WTC11 (cell line): ENCODE measurements around the gene GPR162. TPM values are rescaled to one million over a fixed set of nuclear protein-coding genes. Genes with fewer than 3 reads are reported as not detected.

Source experiments
- ATF1 ChIP-seq: sonication (generic); formaldehyde crosslinking; IDR thresholded peaks from 2 replicates; pipeline ENCODE4 v1.8.1; 2023; ENCODE audit warnings: mild to moderate bottlenecking, moderate library complexity, missing genetic modification reagents
- CBFB ChIP-seq: sonication (generic); formaldehyde crosslinking; IDR thresholded peaks from 2 replicates; pipeline ENCODE4 v1.8.1; 2022; ENCODE audit warnings: mild to moderate bottlenecking, low read depth, missing genetic modification reagents
- CREB1 ChIP-seq: sonication (generic); formaldehyde crosslinking; IDR thresholded peaks from 2 replicates; pipeline ENCODE4 v1.8.0; 2023; ENCODE audit warnings: mild to moderate bottlenecking, missing genetic modification reagents
- CTCF ChIP-seq: fragments of 200-600 bp; IDR thresholded peaks from 2 replicates; pipeline ENCODE4 v1.8.0; 2022; ENCODE audit warnings: antibody characterized with exemption
- ETV6 ChIP-seq: sonication (generic); formaldehyde crosslinking; IDR thresholded peaks from 2 replicates; pipeline ENCODE4 v1.8.1; 2022; ENCODE audit warnings: mild to moderate bottlenecking, missing genetic modification reagents
- FOXK1 ChIP-seq: sonication (generic); formaldehyde crosslinking; IDR thresholded peaks from 2 replicates; pipeline ENCODE4 v1.8.0; 2022; ENCODE audit warnings: mild to moderate bottlenecking, moderate library complexity, missing genetic modification reagents
- HMGXB4 ChIP-seq: sonication (generic); formaldehyde crosslinking; IDR thresholded peaks from 2 replicates; pipeline ENCODE4 v1.8.1; 2023; ENCODE audit warnings: mild to moderate bottlenecking, moderate library complexity, missing genetic modification reagents
- JAZF1 ChIP-seq: fragments of 250-450 bp; sonication (Bioruptor Pico); IDR thresholded peaks from 2 replicates; pipeline ENCODE4 v1.9.0; 2021; ENCODE audit warnings: moderate library complexity, mild to moderate bottlenecking, inconsistent platforms
- MXD4 ChIP-seq: fragments of 250-450 bp; sonication (Bioruptor Pico); IDR thresholded peaks from 2 replicates; pipeline ENCODE4 v1.8.0; 2021; ENCODE audit warnings: mild to moderate bottlenecking, moderate library complexity, borderline replicate concordance
- NFATC4 ChIP-seq: fragments of 250-450 bp; sonication (Bioruptor Pico); IDR thresholded peaks from 2 replicates; pipeline ENCODE4 v1.9.0; 2021; ENCODE audit warnings: mild to moderate bottlenecking
- SMAD3 ChIP-seq: sonication (generic); formaldehyde crosslinking; IDR thresholded peaks from 2 replicates; pipeline ENCODE4 v1.8.0; 2022; ENCODE audit warnings: missing genetic modification reagents, mild to moderate bottlenecking, borderline replicate concordance
- SMAD4 ChIP-seq: sonication (generic); formaldehyde crosslinking; IDR thresholded peaks from 2 replicates; pipeline ENCODE4 v1.8.0; 2022; ENCODE audit warnings: mild to moderate bottlenecking, missing genetic modification reagents
- STAT6 ChIP-seq: sonication (generic); formaldehyde crosslinking; conservative IDR thresholded peaks from 2 replicates; pipeline ENCODE4 v1.8.1; 2023; ENCODE audit warnings: mild to moderate bottlenecking, low read depth, missing genetic modification reagents, moderate library complexity
- TEAD4 ChIP-seq: sonication (generic); formaldehyde crosslinking; IDR thresholded peaks from 2 replicates; pipeline ENCODE4 v1.8.0; 2022; ENCODE audit warnings: mild to moderate bottlenecking, missing genetic modification reagents
- TP53 ChIP-seq: sonication (generic); formaldehyde crosslinking; IDR thresholded peaks from 2 replicates; pipeline ENCODE4 v1.8.1; 2023; ENCODE audit warnings: mild to moderate bottlenecking, missing genetic modification reagents
- ZNF121 ChIP-seq: sonication (generic); formaldehyde crosslinking; IDR thresholded peaks from 2 replicates; pipeline ENCODE4 v1.8.0; 2023; ENCODE audit warnings: missing genetic modification reagents
- ZNF263 ChIP-seq: sonication (generic); formaldehyde crosslinking; IDR thresholded peaks from 2 replicates; pipeline ENCODE4 v1.8.1; 2022; ENCODE audit warnings: low read depth, mild to moderate bottlenecking, moderate library complexity, missing genetic modification reagents
- ZNF317 ChIP-seq: sonication (generic); formaldehyde crosslinking; IDR thresholded peaks from 2 replicates; pipeline ENCODE4 v1.8.1; 2023; ENCODE audit warnings: low read depth, mild to moderate bottlenecking, moderate library complexity, missing genetic modification reagents, borderline replicate concordance
- ZNF425 ChIP-seq: fragments of 250-450 bp; sonication (Bioruptor Pico); conservative IDR thresholded peaks from 2 replicates; pipeline ENCODE4 v1.9.0; 2021; ENCODE audit warnings: mild to moderate bottlenecking
- ZNF671 ChIP-seq: fragments of 250-450 bp; sonication (Bioruptor Pico); IDR thresholded peaks from 2 replicates; pipeline ENCODE4 v1.8.0; 2021; ENCODE audit warnings: mild to moderate bottlenecking
- total RNA-seq: library from RNA; stranded (reverse); gene quantifications from 3 replicates; pipeline ENCODE4 v1.2.3, GENCODE V29; 2021
- TF ChIP-seq, protein P1 (sequence below): sonication (generic); formaldehyde crosslinking; IDR thresholded peaks from 2 replicates; pipeline ENCODE4 v1.8.0; 2023; ENCODE audit warnings: missing genetic modification reagents
- TF ChIP-seq, protein P2 (sequence below): sonication (generic); formaldehyde crosslinking; IDR thresholded peaks from 2 replicates; pipeline ENCODE4 v1.8.1; 2023; ENCODE audit warnings: mild to moderate bottlenecking, missing genetic modification reagents, moderate library complexity
- TF ChIP-seq, protein P3 (sequence below): sonication (generic); formaldehyde crosslinking; conservative IDR thresholded peaks from 2 replicates; pipeline ENCODE4 v1.8.1; 2022; ENCODE audit warnings: mild to moderate bottlenecking, missing genetic modification reagents
- TF ChIP-seq, protein P4 (sequence below): fragments of 250-450 bp; sonication (Bioruptor Pico); IDR thresholded peaks from 2 replicates; pipeline ENCODE4 v1.9.0; 2021; ENCODE audit warnings: moderate library complexity, mild to moderate bottlenecking, inconsistent platforms, borderline replicate concordance
- TF ChIP-seq, protein P5 (sequence below): sonication (generic); formaldehyde crosslinking; IDR thresholded peaks from 2 replicates; pipeline ENCODE4 v1.8.0; 2022; ENCODE audit warnings: mild to moderate bottlenecking, missing genetic modification reagents
- TF ChIP-seq, protein P6 (sequence below): fragments of 250-450 bp; sonication (Bioruptor Pico); IDR thresholded peaks from 2 replicates; pipeline ENCODE4 v1.9.0; 2021; ENCODE audit warnings: mild to moderate bottlenecking

The GPR162 gene
- total RNA-seq, 1 experiment from 2014 or later: 7.3 TPM

DNA sequence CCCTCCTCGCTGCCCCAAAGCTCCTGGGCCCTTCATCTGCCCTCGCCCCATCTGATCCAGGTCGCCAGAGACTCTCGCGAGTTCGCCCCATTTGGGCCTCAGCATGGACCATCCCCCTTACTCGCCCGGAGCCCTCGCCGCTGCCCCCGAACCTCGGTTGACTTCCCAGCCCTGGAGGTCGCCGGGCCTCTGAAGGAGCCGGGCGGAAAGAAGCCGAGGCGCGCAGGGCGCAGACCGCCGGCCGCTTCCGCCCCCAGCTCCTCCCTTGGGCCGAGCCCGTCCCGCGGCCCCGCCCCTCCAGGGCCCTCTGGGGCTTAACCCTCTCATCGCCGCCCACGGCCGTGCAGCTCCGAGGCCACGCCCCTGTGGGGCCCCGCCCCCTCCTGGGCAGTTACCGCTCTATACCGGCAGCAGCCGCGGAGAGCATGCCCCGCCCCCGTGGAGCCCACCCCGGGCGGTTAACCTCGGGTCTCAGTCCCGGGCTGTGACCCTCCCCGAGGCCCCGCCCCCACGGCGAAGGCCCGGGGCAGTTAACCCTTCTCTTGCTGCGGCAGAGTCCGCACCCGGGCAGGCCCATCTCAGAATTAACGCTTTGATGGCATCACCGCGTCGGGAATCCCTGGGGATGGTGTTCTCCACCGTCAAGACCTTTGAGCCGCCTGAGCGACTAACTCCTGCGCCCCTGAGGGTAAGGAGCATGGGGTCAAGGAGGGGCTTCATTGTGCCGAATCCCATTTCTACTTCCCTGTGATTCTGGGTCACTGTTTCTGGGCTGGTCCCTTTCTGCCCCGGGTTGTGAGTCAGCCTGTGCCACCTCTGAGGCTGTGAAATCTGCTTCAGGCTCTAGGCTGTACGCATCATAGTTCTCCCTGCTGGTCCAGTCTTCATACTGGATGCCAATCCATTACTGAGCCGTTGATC lies 51.7 kb downstream of the GPR162 start, which contains the start of gene SPSB2 (continued):
- TF ChIP-seq TEAD4 (CRISPR knock-in tag) (no peak), SMAD4 (CRISPR knock-in tag) (no peak), HMGXB4 (CRISPR knock-in tag) (peak; percentile 53; the same call in 1 of the 2 replicates), TP53 (CRISPR knock-in tag) (no peak), CBFB (0 out of 2 replicates have a peak, but pooled peaks have one; percentile 63), ZNF317 (CRISPR knock-in tag) (no peak), CREB1 (CRISPR knock-in tag) (0 out of 2 replicates have a peak, but pooled peaks have one; percentile 19), NFATC4 (CRISPR knock-in tag) (no peak), ATF1 (no peak), ZNF671 (CRISPR knock-in tag) (no peak), MXD4 (no peak), ZNF263 (CRISPR knock-in tag) (no peak), ZNF121 (CRISPR knock-in tag) (no peak), ETV6 (CRISPR knock-in tag) (0 out of 2 replicates have a peak, but pooled peaks have one; percentile 72), ZNF425 (CRISPR knock-in tag) (no peak), FOXK1 (CRISPR knock-in tag) (0 out of 2 replicates have a peak, but pooled peaks have one; percentile 32), CTCF (no peak), JAZF1 (CRISPR knock-in tag) (no peak), SMAD3 (CRISPR knock-in tag) (peak; percentile 68; the same call in 1 of the 2 replicates), STAT6 (no peak)
- TF ChIP-seq, protein P1, sequence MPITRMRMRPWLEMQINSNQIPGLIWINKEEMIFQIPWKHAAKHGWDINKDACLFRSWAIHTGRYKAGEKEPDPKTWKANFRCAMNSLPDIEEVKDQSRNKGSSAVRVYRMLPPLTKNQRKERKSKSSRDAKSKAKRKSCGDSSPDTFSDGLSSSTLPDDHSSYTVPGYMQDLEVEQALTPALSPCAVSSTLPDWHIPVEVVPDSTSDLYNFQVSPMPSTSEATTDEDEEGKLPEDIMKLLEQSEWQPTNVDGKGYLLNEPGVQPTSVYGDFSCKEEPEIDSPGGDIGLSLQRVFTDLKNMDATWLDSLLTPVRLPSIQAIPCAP (CRISPR knock-in tag): no peak
- TF ChIP-seq, protein P2, sequence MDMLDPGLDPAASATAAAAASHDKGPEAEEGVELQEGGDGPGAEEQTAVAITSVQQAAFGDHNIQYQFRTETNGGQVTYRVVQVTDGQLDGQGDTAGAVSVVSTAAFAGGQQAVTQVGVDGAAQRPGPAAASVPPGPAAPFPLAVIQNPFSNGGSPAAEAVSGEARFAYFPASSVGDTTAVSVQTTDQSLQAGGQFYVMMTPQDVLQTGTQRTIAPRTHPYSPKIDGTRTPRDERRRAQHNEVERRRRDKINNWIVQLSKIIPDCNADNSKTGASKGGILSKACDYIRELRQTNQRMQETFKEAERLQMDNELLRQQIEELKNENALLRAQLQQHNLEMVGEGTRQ (CRISPR knock-in tag): peak; percentile 39; the same call in 1 of the 2 replicates
- TF ChIP-seq, protein P3, sequence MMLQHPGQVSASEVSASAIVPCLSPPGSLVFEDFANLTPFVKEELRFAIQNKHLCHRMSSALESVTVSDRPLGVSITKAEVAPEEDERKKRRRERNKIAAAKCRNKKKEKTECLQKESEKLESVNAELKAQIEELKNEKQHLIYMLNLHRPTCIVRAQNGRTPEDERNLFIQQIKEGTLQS (CRISPR knock-in tag): no peak
- TF ChIP-seq, protein P4, sequence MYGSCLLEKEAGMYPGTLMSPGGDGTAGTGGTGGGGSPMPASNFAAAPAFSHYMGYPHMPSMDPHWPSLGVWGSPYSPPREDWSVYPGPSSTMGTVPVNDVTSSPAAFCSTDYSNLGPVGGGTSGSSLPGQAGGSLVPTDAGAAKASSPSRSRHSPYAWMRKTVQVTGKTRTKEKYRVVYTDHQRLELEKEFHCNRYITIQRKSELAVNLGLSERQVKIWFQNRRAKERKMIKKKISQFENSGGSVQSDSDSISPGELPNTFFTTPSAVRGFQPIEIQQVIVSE: no peak
- TF ChIP-seq, protein P5, sequence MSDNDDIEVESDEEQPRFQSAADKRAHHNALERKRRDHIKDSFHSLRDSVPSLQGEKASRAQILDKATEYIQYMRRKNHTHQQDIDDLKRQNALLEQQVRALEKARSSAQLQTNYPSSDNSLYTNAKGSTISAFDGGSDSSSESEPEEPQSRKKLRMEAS (CRISPR knock-in tag): peak; percentile 69; the same call in 1 of the 2 replicates
- TF ChIP-seq, protein P6, sequence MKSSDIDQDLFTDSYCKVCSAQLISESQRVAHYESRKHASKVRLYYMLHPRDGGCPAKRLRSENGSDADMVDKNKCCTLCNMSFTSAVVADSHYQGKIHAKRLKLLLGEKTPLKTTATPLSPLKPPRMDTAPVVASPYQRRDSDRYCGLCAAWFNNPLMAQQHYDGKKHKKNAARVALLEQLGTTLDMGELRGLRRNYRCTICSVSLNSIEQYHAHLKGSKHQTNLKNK (CRISPR knock-in tag): no peak
